Right kidney (tissue), 1 donor: ENCODE results near the gene CXorf65.

Source experiments
- DNase-seq: peaks from one replicate; pipeline ENCODE4 v3.0.0-alpha.2; 2016

Gene CXorf65

DNA sequence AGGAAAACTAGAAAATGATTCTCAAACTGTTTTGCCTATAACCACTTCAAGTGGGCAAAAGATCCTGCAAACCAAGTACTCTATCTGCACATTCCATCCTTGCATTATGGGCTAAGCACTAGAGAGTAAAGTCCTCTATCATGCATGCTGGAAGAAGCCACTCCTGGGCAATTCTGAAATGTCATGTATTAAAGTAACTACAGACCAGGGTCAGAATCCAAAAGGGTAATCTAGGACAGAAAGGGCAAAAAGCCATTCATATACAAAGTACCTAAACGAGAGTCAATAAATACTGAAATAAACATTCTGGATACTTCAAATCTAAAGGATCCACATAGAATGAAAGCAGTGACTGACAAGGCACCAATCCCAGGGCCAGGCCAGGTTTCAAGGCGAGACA is 39.5 kb downstream of the CXorf65 start:
- DNase-seq, result no peak

DNA sequence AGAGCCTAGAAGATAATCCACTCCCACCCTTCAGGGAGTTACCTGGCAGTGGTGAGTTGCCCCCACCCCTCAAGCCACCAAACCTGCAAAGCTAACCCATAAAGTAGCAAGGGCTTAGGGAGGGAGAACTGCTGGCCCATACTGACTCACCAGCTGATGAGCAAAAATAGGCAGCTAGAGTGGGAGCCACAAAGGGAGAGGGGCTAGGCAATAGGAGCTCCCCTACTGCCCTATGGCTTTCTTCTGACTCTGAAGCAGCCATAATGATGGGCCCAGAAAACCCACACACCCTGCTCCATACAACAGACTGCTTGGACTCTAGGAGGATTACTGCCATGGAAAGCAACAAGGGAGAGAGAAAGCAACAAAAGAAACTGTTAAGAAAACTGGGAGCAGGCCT is 46.4 kb downstream of the CXorf65 start:
- no peak for DNase-seq

DNA sequence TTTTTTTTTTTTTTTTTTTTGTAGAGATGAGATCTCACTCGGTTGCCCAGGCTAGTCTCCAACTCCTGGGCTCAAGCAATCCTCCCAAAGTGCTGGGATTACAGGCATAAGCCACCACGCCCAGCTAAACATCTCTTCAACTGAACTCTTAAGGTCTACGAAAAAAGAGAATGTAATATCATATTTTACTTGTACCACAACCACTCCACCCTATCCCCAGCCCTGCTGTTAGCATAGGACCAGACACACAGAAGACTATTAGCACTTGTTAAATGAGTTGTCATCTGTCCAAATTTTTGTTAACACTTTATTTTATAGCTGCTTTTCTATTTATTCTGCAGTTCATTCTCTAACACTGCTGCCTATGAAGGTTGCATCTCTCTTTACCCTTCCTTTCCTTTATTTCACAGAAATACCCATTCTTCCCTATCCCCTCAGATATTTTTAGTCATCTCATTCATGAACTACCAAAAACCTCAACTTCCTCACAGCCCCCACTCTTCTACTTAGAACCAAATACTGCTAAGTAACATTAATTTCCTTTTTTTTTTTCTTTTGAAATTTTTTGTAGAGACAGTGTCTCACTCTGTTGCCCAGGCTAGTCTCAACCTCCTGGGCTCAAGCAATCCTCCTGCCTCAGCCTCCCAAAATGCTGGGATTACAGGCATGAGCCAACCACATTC is 48.6 kb downstream of the CXorf65 start:
- DNase-seq, result no peak

DNA sequence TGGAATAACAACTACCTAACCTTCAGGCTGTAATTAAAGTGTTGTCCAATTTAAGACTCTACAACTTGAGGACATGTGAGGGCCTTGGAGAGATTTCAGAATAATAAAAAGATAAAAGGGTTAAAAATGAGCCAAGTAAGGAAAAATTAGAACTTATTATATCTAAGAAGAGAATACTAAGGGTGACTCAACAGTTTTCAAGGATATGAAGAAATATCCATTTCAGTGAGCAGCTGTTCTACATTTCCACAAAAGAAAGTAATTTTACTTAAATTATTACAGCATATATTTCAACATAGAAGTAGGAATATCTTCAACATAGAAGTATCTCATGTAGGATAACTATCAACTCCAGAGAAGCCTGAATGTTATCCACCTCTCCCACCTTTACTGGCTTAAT is 49.7 kb downstream of the CXorf65 start:
- no peak for DNase-seq
